GM12878 (cell line): ENCODE results near the gene BNC2. TPM values are rescaled to one million over a fixed set of nuclear protein-coding genes. Genes with fewer than 3 reads are reported as not detected.
A peak's percentile ranks its signal among the peaks of the same experiment; 100 is the strongest.

Experiments used
- ATAC-seq: fragments of 200-7000 bp; cut with Tn5 transposase; 3 replicates; pipeline ENCODE4 v1.9.1; 2020; ENCODE audit warnings: mild to moderate bottlenecking, moderate library complexity
- BruUV-seq: library from RNA; stranded (reverse); fragments of 400-500 nt; replicated peaks from 2 replicates; lab custom pipeline; 2021; lab: Mats Ljungman, UMichigan
- CTCF ChIA-PET: fragments of 300-600 bp; sonication (Branson Sonifier 250); formaldehyde crosslinking; extraction: SDS; loops from one replicate; lab custom pipeline; 2021; ENCODE audit warnings: inconsistent platforms; lab: Yijun Ruan, JAX
- POLR2A ChIA-PET: fragments of 350-600 bp; formaldehyde crosslinking; extraction: SDS; loops from one replicate; lab custom pipeline; 2021; ENCODE audit warnings: inconsistent platforms; lab: Charles Lee
- RAD21 ChIA-PET: fragments of 300-600 bp; sonication (Branson Sonifier 250); formaldehyde crosslinking; loops from one replicate; lab custom pipeline; 2023; ENCODE audit warnings: antibody characterized with exemption; ENCODE audit not compliant: unreplicated experiment; lab: Charles Lee
- SMC1A ChIA-PET: fragments of 300-600 bp; sonication (Branson Sonifier 250); formaldehyde crosslinking; loops from one replicate; lab custom pipeline; 2023; ENCODE audit not compliant: unreplicated experiment, uncharacterized antibody; lab: Charles Lee
- DNase-seq: peaks from one replicate; pipeline ENCODE4 v3.0.0-alpha.2; 2011; ENCODE audit warnings: low read depth, low spot score
- FAIRE-seq: peaks from 3 replicates; lab custom pipeline; 2011; peaks lifted over from hg19 to GRCh38; lab: Jason Lieb, UNC
- H2AFZ ChIP-seq: 2 replicates; pipeline ENCODE4 v1.6.0; 2011; ENCODE audit warnings: low read depth, low read length, control low read depth; ENCODE audit not compliant: control insufficient read depth
- H3K27ac ChIP-seq: 2 replicates; pipeline ENCODE4 v1.5.1; 2011; ENCODE audit warnings: control low read depth; ENCODE audit not compliant: control insufficient read depth, insufficient read depth
- H3K27me3 ChIP-seq, 2 experiments: replicated peaks in 1 of 2; 2 replicates each; pipeline versions ENCODE4 v1.6.0 to v1.6.1; 2011; ENCODE audit warnings: low read length in 1 of 2; ENCODE audit not compliant: control insufficient read depth in 2 of 2, insufficient read depth in 2 of 2
- H3K36me3 ChIP-seq, 2 experiments: 2 replicates each; pipeline ENCODE4 v1.5.1; 2011; ENCODE audit warnings: low read length in 1 of 2; ENCODE audit not compliant: control insufficient read depth in 2 of 2, insufficient read depth in 2 of 2
- H3K4me1 ChIP-seq: 2 replicates; pipeline ENCODE4 v1.6.1; 2011; ENCODE audit warnings: mild to moderate bottlenecking, low read length, moderate library complexity, mixed read lengths; ENCODE audit not compliant: control insufficient read depth, insufficient read depth
- H3K4me2 ChIP-seq: 2 replicates; pipeline ENCODE4 v1.6.0; 2011; ENCODE audit warnings: control low read depth; ENCODE audit not compliant: control insufficient read depth, insufficient read depth
- H3K4me3 ChIP-seq: fragments of 200-600 bp; sonication (generic); 2 replicates; pipeline ENCODE4 v1.5.1; 2016
- H3K79me2 ChIP-seq: 2 replicates; pipeline ENCODE4 v1.6.0; 2011; ENCODE audit warnings: low read length; ENCODE audit not compliant: control insufficient read depth, insufficient read depth
- H3K9ac ChIP-seq: 2 replicates; pipeline ENCODE4 v1.8.0; 2011; ENCODE audit warnings: low read length, control low read depth, mixed read lengths; ENCODE audit not compliant: control insufficient read depth, insufficient read depth
- H3K9me3 ChIP-seq: replicated peaks from 3 replicates; pipeline ENCODE4 v1.5.1; 2011; ENCODE audit warnings: mild to moderate bottlenecking, low read length; ENCODE audit not compliant: control insufficient read depth, insufficient read depth
- H4K20me1 ChIP-seq: 2 replicates; pipeline ENCODE4 v1.6.0; 2011; ENCODE audit not compliant: control insufficient read depth, insufficient read depth
- BHLHE40 ChIP-seq, 2 experiments: fragments of 450-650 bp in 1 of 2; IDR thresholded peaks; 2 replicates each; pipeline ENCODE4 v1.6.1; 2011 to 2017; ENCODE audit warnings: low read depth in 2 of 2, borderline replicate concordance in 1 of 2, improper control_type of control experiment in 1 of 2, low read length in 1 of 2, mild to moderate bottlenecking in 1 of 2
- EP300 ChIP-seq, 2 experiments: fragments of 150-350 bp in 1 of 2; IDR thresholded peaks; 2 replicates each; pipeline ENCODE4 v1.6.1; 2011 to 2012; ENCODE audit warnings: low read depth in 2 of 2, low read length in 2 of 2, borderline replicate concordance in 1 of 2, improper control_type of control experiment in 1 of 2, inconsistent platforms in 1 of 2; ENCODE audit not compliant: control insufficient read depth in 1 of 2
- IKZF2 ChIP-seq, 2 experiments: fragments of 450-650 bp; IDR thresholded peaks; 2 replicates each; pipeline ENCODE4 v1.6.1; 2017; ENCODE audit warnings: mild to moderate bottlenecking in 2 of 2, moderate library complexity in 2 of 2
- MTA2 ChIP-seq: fragments of 450-650 bp; IDR thresholded peaks from 2 replicates; pipeline ENCODE4 v1.6.1; 2016; ENCODE audit warnings: low read depth, mild to moderate bottlenecking, moderate library complexity
- PRDM15 ChIP-seq: fragments of 450-650 bp; formaldehyde crosslinking; IDR thresholded peaks from 2 replicates; pipeline ENCODE4 v1.4.0; 2020; ENCODE audit warnings: mild to moderate bottlenecking, moderate library complexity
- RUNX3 ChIP-seq: IDR thresholded peaks from 2 replicates; pipeline ENCODE4 v1.6.1; 2012; ENCODE audit warnings: low read length, inconsistent platforms
- TAF1 ChIP-seq: IDR thresholded peaks from 2 replicates; pipeline ENCODE4 v1.6.1; 2011; ENCODE audit warnings: mild to moderate bottlenecking, low read depth, low read length, borderline replicate concordance
- TBL1XR1 ChIP-seq: IDR thresholded peaks from 2 replicates; pipeline ENCODE4 v1.6.1; 2012; ENCODE audit warnings: low read depth, low read length, improper control_type of control experiment
- ZNF207 ChIP-seq: fragments of 450-650 bp; IDR thresholded peaks from 2 replicates; pipeline ENCODE4 v1.6.1; 2014; ENCODE audit warnings: antibody characterized with exemption, mild to moderate bottlenecking, borderline replicate concordance
- ZNF384 ChIP-seq: IDR thresholded peaks from 2 replicates; pipeline ENCODE4 v1.6.1; 2012; ENCODE audit warnings: low read depth, mild to moderate bottlenecking, low read length, improper control_type of control experiment, borderline replicate concordance
- WGBS: methylation state at CpG from one replicate; pipeline ENCODE4 v1.1.6; 2016; ENCODE audit warnings: low lambda C conversion rate; ENCODE audit not compliant: insufficient replicate concordance, insufficient coverage; ENCODE audit errors: missing lambda C conversion rate; 5-methylcytosine and 5-hydroxymethylcytosine counted together
- in situ Hi-C: fragments of 300-500 bp; cut with MboI; formaldehyde crosslinking; loops from 9 replicates; pipeline ENCODE4 v1.14.3; 2018; ENCODE audit warnings: mixed read lengths
- intact Hi-C: fragments of 100-400 bp; cut with micrococcal nuclease; formaldehyde crosslinking; loops from one replicate; pipeline ENCODE4 v1.14.2; 2022; ENCODE audit not compliant: unreplicated experiment
- polyA plus RNA-seq, 11 experiments: library from polyadenylated mRNA; depleted of rRNA in 4 of 11; unstranded in 6 of 11; stranded (reverse) in 5 of 11; fragments of >200 nt; fragmentation: Nextera tagmentation in 4 of 11; fragmentation: Illumina TruSeq in 1 of 11; extraction: Ambion mirVana in 4 of 11; extraction: Trizol in 1 of 11; gene quantifications; 1 replicate in 1 of 11; 2 replicates in 10 of 11; pipeline versions ENCODE4 v1.2.1 to v1.2.3, GENCODE V29; 2011 to 2016; ENCODE audit warnings: inconsistent platforms in 2 of 11, missing spikeins in 2 of 11, low read depth in 1 of 11
- total RNA-seq, 4 experiments: library from RNA; depleted of rRNA in 3 of 4; stranded (reverse); fragments of >200 nt in 3 of 4; fragmentation: Illumina TruSeq in 1 of 4; extraction: Trizol in 1 of 4; gene quantifications; 2 replicates each; pipeline versions ENCODE4 v1.2.1 to v1.2.3, GENCODE V29; 2013 to 2021

Gene BNC2
- total and polyA plus RNA-seq, 10 of the 15 experiments (the other 5 are each of a cell fraction or from before 2014, with no cell fraction given) = 0.05 to 14.5 (median 0.26) TPM

GRCh38 chr9:16417161-16417560, 453.3 kb downstream of the BNC2 start:
- in situ Hi-C loops (no loop called here), intact Hi-C loops (no loop called here)
- Histone ChIP-seq H3K9me3 (no peaks in the 10 kb centered on the region), H3K4me3 (no peak overlapping the region), H3K4me2 (no peak overlapping the region), H3K9ac (no peak overlapping the region), H2AFZ (no peak overlapping the region), H4K20me1 (no peaks in the 10 kb centered on the region), H3K4me1 (no peaks in the 10 kb centered on the region), H3K79me2 (no peaks in the 10 kb centered on the region), H3K36me3 (no peaks in the 10 kb centered on the region), H3K27ac (no peak overlapping the region), H3K27me3 (no peaks in the 10 kb centered on the region)
- 25% methylated on average over 3 of the region's 3 CpGs for WGBS
- ChIA-PET RAD21 (no interaction called here), POLR2A (no interaction called here), CTCF (no interaction called here), SMC1A (interaction anchor here (0.8 to 1.6 kb wide), 4 partner anchors 12 to 67 kb away, joined by 3 read pairs; no protein-coding TSS in a partner anchor)
- TF ChIP-seq BHLHE40 (IDR thresholded peaks at IDR 0.05; ENCODE audit: borderline replicate concordance in 1 of 2, low read depth in 2 of 2, low read length in 1 of 2) (peak in 1 of 2 experiments; percentile 34; a peak in 1 of 4 replicates), ZNF384 (peak; percentile 27; the same call in 1 of the 2 replicates), TAF1 (no peak), IKZF2 (IDR thresholded peaks at IDR 0.05) (peak; percentile 70 to 73; a peak in 3 of 4 replicates), EP300 (IDR thresholded peaks at IDR 0.05; ENCODE audit: borderline replicate concordance in 1 of 2, control insufficient read depth in 1 of 2, low read depth in 2 of 2, low read length in 2 of 2) (peak; percentile 16 to 40; a peak in 1 of 4 replicates), PRDM15 (CRISPR knock-in tag) (no peak), TBL1XR1 (peak; percentile 65; the same call in 1 of the 2 replicates), ZNF207 (no peak), RUNX3 (peak; percentile 86), MTA2 (peak; percentile 13; the same call in 1 of the 2 replicates)
- ATAC-seq (peak; percentile 85), DNase-seq (peak; percentile 45), FAIRE-seq (no peak)
- no TSS peak for BruUV-seq
